GM18951 (cell line): ENCODE measurements around the gene CTNNBL1.

ENCODE experiments used
- POLR2A ChIP-seq: IDR thresholded peaks from 4 replicates; pipeline ENCODE4 v1.6.1; 2011; ENCODE audit warnings: mild to moderate bottlenecking; ENCODE audit not compliant: insufficient read length, insufficient read depth; ENCODE audit errors: extremely low read depth
- in situ Hi-C: fragments of 300-500 bp; cut with MboI; formaldehyde crosslinking; loops from one replicate; pipeline ENCODE4 v1.12.0; 2022; ENCODE audit warnings: low sequenced_read_pairs, mixed read lengths, inconsistent platforms; ENCODE audit not compliant: unreplicated experiment

The CTNNBL1 gene

GRCh38 chr20:37917461-37917860, 223.6 kb downstream of the CTNNBL1 start:
- in situ Hi-C loops: no loop called here
- TF ChIP-seq POLR2A: no peak

DNA sequence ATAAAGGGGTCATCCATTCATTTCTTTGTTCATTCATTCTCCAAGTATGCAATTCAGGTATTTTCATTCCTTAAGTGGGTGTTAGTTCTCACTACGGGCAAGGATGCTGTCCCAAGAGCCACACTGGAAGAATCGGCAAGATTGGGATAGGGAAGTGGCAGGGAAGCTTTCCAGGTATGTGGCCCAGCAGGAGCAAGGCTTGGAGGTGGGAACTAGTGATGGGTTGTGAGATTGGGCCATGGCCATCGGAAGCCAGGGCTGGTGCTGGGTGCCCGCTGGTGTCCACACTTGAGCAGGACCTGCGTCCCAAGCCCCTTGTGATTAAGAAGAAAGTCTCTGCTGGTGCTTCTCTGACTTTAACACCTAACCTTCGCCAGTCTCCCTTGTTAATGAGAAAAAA, 224.2 kb downstream of the CTNNBL1 start:
- in situ Hi-C loops: no loop called here
- no peak for TF ChIP-seq POLR2A

GRCh38 chr20:37919389-37920040, 225.7 kb downstream of the CTNNBL1 start:
- no peak for TF ChIP-seq POLR2A
- in situ Hi-C loops: no loop called here

GRCh38 chr20:37920270-37920669, 226.4 kb downstream of the CTNNBL1 start:
- in situ Hi-C loops: no loop called here
- no peak for TF ChIP-seq POLR2A

- TF ChIP-seq POLR2A: no peak
- in situ Hi-C loops: no loop called here
Measured at GRCh38 chr20:37920679-37921322, 227.0 kb downstream of the CTNNBL1 start.

DNA sequence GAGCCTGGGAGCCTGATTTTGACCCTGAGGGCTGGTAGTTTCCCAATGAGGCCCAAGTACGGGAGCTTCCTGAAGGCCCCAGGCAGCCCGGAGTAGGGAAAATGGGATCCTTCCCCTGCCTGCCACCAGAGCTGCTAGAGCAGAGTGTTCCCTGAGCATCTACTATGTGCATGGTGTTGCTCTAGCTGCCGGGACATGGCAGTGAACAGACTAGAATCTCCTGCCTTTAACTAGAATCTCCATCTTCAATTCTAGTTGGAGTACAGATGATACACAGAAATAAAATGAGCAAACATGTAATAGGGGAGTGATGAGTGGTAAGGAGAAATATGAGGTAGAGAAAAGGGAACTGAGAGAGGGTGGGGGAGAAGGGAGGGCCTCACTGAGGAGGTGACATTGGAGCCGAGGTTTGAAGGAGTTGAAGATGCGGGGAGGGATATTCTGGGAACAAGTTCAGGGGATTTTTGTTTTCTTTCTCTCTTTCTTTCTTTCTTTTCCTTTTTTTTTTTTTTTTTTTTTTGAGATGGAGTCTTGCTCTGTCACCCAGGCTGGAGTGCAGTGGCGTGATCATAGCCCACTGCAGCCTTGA, 227.6 kb downstream of the CTNNBL1 start:
- no peak for TF ChIP-seq POLR2A

More for the DNA sequence above, 227.6 kb downstream of the CTNNBL1 start:
- in situ Hi-C loops: no loop called here
